Neural progenitor cell (in vitro differentiated cells): ENCODE data around the gene WDR55.

Source experiments
- CTCF ChIP-seq: fragments of 200-600 bp; sonication (generic); IDR thresholded peaks from 2 replicates; pipeline ENCODE4 v1.5.1; 2017; ENCODE audit warnings: antibody characterized with exemption, mild to moderate bottlenecking
- EZH2 ChIP-seq: fragments of 200-600 bp; sonication (generic); IDR thresholded peaks from 2 replicates; pipeline ENCODE4 v1.6.1; 2017; ENCODE audit warnings: antibody characterized with exemption, mild to moderate bottlenecking, moderate library complexity
- EZH2phosphoT487 ChIP-seq: fragments of 200-600 bp; sonication (generic); IDR thresholded peaks from 2 replicates; pipeline ENCODE4 v1.6.1; 2017; ENCODE audit warnings: antibody characterized with exemption

GRCh38 chr5:140690376-140690932 lies 25.8 kb downstream of the WDR55 start:
- no peak for TF ChIP-seq CTCF
- TF ChIP-seq EZH2phosphoT487: no peak
- no peak for TF ChIP-seq EZH2
